ENCODE measurements around the gene ATRNL1.

The ATRNL1 gene, protein sequence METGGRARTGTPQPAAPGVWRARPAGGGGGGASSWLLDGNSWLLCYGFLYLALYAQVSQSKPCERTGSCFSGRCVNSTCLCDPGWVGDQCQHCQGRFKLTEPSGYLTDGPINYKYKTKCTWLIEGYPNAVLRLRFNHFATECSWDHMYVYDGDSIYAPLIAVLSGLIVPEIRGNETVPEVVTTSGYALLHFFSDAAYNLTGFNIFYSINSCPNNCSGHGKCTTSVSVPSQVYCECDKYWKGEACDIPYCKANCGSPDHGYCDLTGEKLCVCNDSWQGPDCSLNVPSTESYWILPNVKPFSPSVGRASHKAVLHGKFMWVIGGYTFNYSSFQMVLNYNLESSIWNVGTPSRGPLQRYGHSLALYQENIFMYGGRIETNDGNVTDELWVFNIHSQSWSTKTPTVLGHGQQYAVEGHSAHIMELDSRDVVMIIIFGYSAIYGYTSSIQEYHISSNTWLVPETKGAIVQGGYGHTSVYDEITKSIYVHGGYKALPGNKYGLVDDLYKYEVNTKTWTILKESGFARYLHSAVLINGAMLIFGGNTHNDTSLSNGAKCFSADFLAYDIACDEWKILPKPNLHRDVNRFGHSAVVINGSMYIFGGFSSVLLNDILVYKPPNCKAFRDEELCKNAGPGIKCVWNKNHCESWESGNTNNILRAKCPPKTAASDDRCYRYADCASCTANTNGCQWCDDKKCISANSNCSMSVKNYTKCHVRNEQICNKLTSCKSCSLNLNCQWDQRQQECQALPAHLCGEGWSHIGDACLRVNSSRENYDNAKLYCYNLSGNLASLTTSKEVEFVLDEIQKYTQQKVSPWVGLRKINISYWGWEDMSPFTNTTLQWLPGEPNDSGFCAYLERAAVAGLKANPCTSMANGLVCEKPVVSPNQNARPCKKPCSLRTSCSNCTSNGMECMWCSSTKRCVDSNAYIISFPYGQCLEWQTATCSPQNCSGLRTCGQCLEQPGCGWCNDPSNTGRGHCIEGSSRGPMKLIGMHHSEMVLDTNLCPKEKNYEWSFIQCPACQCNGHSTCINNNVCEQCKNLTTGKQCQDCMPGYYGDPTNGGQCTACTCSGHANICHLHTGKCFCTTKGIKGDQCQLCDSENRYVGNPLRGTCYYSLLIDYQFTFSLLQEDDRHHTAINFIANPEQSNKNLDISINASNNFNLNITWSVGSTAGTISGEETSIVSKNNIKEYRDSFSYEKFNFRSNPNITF (N-terminal part only)

DNA sequence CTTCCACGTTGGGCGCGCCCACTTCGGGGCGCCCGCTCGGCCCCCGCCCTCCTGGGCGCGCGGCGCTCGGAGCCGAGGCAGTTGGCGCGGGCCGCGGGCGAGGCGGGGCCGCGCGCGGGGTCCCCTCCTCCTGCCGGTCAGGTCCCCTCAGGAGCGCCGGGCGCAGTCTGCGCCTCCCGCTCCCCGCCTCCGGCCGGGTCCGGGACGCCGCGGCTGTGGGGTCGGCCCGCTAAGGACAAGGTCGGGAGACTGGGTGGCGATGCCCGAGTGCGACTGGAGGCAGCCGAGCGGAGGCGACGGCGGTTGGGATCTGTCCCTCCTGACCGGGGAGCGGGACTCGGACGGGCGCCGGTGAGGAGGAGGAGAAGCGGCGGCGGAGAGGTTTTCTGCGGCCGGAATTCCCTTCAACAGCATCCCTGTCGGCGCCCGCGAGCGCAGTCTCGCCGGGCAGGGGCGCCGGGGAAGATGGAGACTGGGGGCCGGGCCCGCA is at the start of gene ATRNL1:
ATRNL1 (plus strand) TSS at position 80 of the 490 bp plus-strand sequence; CDS start at position 466, 386 bp downstream.
- H3K4me3 ChIP-seq (ENCODE audit: low read length): peak within 1 kb of the TSS; percentile 50
- DNase-seq (ENCODE audit: low read depth): no peak
- TF ChIP-seq, protein P1, sequence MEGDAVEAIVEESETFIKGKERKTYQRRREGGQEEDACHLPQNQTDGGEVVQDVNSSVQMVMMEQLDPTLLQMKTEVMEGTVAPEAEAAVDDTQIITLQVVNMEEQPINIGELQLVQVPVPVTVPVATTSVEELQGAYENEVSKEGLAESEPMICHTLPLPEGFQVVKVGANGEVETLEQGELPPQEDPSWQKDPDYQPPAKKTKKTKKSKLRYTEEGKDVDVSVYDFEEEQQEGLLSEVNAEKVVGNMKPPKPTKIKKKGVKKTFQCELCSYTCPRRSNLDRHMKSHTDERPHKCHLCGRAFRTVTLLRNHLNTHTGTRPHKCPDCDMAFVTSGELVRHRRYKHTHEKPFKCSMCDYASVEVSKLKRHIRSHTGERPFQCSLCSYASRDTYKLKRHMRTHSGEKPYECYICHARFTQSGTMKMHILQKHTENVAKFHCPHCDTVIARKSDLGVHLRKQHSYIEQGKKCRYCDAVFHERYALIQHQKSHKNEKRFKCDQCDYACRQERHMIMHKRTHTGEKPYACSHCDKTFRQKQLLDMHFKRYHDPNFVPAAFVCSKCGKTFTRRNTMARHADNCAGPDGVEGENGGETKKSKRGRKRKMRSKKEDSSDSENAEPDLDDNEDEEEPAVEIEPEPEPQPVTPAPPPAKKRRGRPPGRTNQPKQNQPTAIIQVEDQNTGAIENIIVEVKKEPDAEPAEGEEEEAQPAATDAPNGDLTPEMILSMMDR (conservative IDR thresholded peaks at IDR 0.05; ENCODE audit: low read length): no peak

DNA sequence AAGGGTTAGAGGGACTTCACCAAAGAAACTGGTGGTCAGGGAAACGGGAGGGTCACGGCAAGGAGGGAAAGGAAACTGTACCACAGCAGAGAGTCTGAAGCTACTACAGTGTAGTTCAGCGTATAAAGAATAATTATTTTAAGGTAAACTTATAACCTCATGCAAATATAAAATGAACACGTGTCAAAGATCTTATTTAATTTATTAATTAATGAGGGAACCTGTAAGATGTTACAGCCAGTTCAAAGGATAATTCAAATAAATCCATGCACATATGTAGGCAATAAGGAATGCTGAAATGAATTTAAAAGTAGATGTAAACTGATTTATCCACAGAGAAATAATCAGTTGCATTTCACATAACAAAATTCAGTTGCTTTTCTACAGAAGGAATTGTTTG is 49.4 kb upstream of the ATRNL1 start:
- DNase-seq (ENCODE audit: low read depth): no peak
- TF ChIP-seq, protein P1 (conservative IDR thresholded peaks at IDR 0.05; ENCODE audit: low read length): no peak
- H3K4me3 ChIP-seq (ENCODE audit: low read length): no peak overlapping the region

DNA sequence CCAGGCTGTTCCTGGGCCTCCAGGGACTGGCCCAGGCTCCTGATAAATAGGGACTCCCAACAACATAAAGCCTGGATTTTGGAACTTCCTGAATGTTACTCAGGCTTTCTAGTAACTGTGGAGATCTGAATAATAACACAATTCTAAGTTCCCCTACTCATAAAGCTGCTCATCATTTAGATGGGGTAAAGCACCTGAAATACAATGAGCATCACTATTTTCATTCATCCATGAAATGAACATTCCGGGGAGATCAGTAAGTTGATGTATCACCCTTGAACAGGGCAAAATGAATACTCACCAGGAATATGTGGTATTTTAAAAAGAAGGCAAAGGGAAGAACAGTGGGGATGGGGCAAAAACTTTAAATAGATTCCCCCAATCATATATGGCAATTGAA is 48.3 kb upstream of the ATRNL1 start:
- TF ChIP-seq, protein P1 (conservative IDR thresholded peaks at IDR 0.05; ENCODE audit: low read length): no peak
- no peak for DNase-seq (ENCODE audit: low read depth)
- H3K4me3 ChIP-seq (ENCODE audit: low read length): no peak overlapping the region

DNA sequence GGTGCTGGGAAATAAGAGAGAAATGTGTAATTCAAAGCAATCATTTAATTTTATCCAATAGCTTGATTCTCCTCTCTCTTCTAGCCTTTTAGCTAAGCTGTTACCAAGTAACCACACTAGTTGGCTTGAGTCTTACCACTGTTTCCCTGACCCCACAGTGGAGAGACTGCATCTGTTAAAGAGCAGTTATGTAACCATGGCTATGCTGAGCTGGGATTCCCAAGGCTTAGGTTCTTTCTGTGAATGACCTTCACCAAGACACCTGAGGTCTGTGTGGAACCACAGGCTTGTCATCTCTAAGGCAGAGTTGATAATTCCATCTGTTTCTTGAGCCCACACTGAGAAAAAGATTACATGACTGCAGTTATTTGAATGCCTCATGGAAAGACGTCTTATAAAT is 47.7 kb upstream of the ATRNL1 start:
- DNase-seq (ENCODE audit: low read depth): no peak
- H3K4me3 ChIP-seq (ENCODE audit: low read length): no peak overlapping the region
- TF ChIP-seq, protein P1 (conservative IDR thresholded peaks at IDR 0.05; ENCODE audit: low read length): no peak

DNA sequence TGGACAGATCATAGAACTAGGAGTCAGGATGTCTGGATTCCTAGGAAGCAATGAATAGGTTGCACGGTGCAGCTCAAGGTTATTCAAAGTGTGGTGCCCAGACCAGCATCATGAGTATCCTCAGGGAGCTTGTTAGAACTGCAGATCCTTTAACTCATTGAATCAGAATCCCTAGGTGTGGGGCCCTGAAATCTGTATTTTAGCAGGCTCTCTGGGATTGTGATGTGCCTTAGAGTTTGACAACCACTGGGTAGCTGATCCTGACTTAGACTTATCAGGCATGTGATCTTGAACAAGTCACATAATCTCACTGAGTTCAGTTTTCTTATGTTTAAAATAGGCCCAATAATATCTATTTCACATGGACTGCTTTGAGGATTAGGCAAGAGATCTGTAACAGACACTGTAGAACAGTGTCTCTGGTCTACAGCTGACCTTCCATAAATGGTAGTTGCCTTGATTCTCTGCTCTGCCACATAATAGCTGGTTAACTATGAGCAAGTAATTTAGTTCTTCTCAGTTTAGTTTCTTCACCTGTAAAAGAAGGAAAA is 46.4 kb upstream of the ATRNL1 start:
- TF ChIP-seq, protein P1 (conservative IDR thresholded peaks at IDR 0.05; ENCODE audit: low read length): no peak
- no peak overlapping the region for H3K4me3 ChIP-seq (ENCODE audit: low read length)
- DNase-seq (ENCODE audit: low read depth): no peak

DNA sequence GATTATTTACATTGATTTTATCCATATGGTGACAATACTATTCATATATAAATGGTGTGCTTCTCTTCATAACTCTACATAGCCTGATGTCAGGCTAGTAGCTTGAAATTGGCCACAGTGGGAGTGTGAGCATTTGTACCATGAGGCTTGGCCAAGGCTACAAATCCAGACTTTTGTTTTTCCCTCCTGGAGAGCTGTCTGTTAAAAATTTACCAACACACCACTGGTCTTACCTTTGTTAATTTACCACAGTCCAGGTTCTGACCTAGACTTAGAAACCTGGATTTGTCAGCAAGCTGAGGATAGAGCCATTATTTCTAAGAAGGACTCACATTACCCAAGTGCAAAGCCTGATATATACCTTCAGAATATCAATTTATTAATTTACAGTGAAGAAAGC is 45.5 kb upstream of the ATRNL1 start:
- DNase-seq (ENCODE audit: low read depth): no peak
- no peak overlapping the region for H3K4me3 ChIP-seq (ENCODE audit: low read length)
- TF ChIP-seq, protein P1 (conservative IDR thresholded peaks at IDR 0.05; ENCODE audit: low read length): no peak

All from AG10803 (cell line).